Endothelial cell of umbilical vein (primary cell): ENCODE measurements around the gene PXYLP1. TPM values are rescaled to one million over a fixed set of nuclear protein-coding genes. Genes with fewer than 3 reads are reported as not detected.

Experiments
- BruUV-seq: library from RNA; stranded (reverse); fragments of 400-500 nt; replicated peaks from 2 replicates; lab custom pipeline; 2021; lab: Mats Ljungman, UMichigan
- CTCF ChIA-PET: fragments of 300-600, 350-600 bp; sonication (Branson Sonifier 250); formaldehyde crosslinking; loops from one replicate; lab custom pipeline; 2021; ENCODE audit warnings: antibody characterized with exemption, inconsistent platforms; lab: Charles Lee
- POLR2A ChIA-PET: fragments of 300-600, 350-600 bp; sonication (Branson Sonifier 250); formaldehyde crosslinking; loops from one replicate; lab custom pipeline; 2021; ENCODE audit warnings: antibody characterized with exemption, inconsistent platforms; lab: Charles Lee
- DNase-seq: peaks from one replicate; pipeline ENCODE4 v3.0.0-alpha.2; 2011; ENCODE audit warnings: low read depth, low spot score
- FAIRE-seq: peaks from 2 replicates; lab custom pipeline; 2011; peaks lifted over from hg19 to GRCh38; lab: Jason Lieb, UNC
- H2AFZ ChIP-seq: 2 replicates; pipeline ENCODE4 v1.6.0; 2012; ENCODE audit warnings: low read depth, low read length, control low read depth, inconsistent platforms
- H3K27ac ChIP-seq: 2 replicates; pipeline ENCODE4 v1.5.1; 2011; ENCODE audit warnings: low read depth, mild to moderate bottlenecking, control low read depth, low read length, moderate library complexity; ENCODE audit not compliant: insufficient read depth
- H3K27me3 ChIP-seq, 2 experiments: 2 replicates each; pipeline versions ENCODE4 v1.6.0 to v1.6.1; 2011; ENCODE audit warnings: low read length in 2 of 2, mixed read lengths in 1 of 2; ENCODE audit not compliant: control insufficient read depth in 2 of 2, insufficient read depth in 2 of 2
- H3K36me3 ChIP-seq, 2 experiments: 2 replicates in 1 of 2; 3 replicates in 1 of 2; pipeline ENCODE4 v1.5.1; 2011; ENCODE audit warnings: low read length in 2 of 2, mild to moderate bottlenecking in 1 of 2, moderate library complexity in 1 of 2; ENCODE audit not compliant: control insufficient read depth in 2 of 2, insufficient read depth in 2 of 2; ENCODE audit errors: extremely low read depth in 1 of 2
- H3K4me1 ChIP-seq: 3 replicates; pipeline ENCODE4 v1.5.1; 2011; ENCODE audit warnings: mild to moderate bottlenecking, low read length; ENCODE audit not compliant: control insufficient read depth, insufficient read depth; ENCODE audit errors: extremely low read depth
- H3K4me2 ChIP-seq: 2 replicates; pipeline ENCODE4 v1.6.1; 2011; ENCODE audit warnings: low read length, control low read depth, mixed read lengths; ENCODE audit not compliant: insufficient read depth
- H3K4me3 ChIP-seq, 3 experiments: fragments of 200-600 bp in 1 of 3; sonication (generic), shearing (Covaris generic) in 1 of 3; replicated peaks in 1 of 3; 2 replicates each; pipeline ENCODE4 v1.5.1; 2011 to 2016; ENCODE audit warnings: control low read depth in 3 of 3, low read length in 3 of 3, mild to moderate bottlenecking in 2 of 3, inconsistent platforms in 1 of 3, low read depth in 1 of 3, moderate library complexity in 1 of 3; ENCODE audit not compliant: insufficient read depth in 1 of 3
- H3K79me2 ChIP-seq: 2 replicates; pipeline ENCODE4 v1.6.0; 2012; ENCODE audit warnings: low read length, inconsistent platforms; ENCODE audit not compliant: control insufficient read depth, insufficient read depth
- H3K9ac ChIP-seq: replicated peaks from 2 replicates; pipeline ENCODE3; 2011; ENCODE audit warnings: low read length, control low read depth; ENCODE audit not compliant: insufficient read depth; ENCODE audit errors: extremely low read depth
- H3K9me1 ChIP-seq: replicated peaks from 3 replicates; pipeline ENCODE4 v1.6.0; 2011; ENCODE audit warnings: mild to moderate bottlenecking, low read length; ENCODE audit not compliant: control insufficient read depth, insufficient read depth; ENCODE audit errors: extremely low read depth
- H3K9me3 ChIP-seq: replicated peaks from 2 replicates; pipeline ENCODE4 v1.5.1; 2012; ENCODE audit warnings: low read length, inconsistent platforms; ENCODE audit not compliant: control insufficient read depth, insufficient read depth
- H4K20me1 ChIP-seq: replicated peaks from 2 replicates; pipeline ENCODE3; 2011; ENCODE audit warnings: mild to moderate bottlenecking, low read length; ENCODE audit not compliant: control insufficient read depth, insufficient read depth; ENCODE audit errors: extremely low read depth
- EZH2 ChIP-seq: IDR thresholded peaks from 2 replicates; pipeline ENCODE4 v1.6.1; 2012; ENCODE audit warnings: borderline replicate concordance, low read depth, mild to moderate bottlenecking, moderate library complexity, low read length, inconsistent platforms; ENCODE audit not compliant: severe bottlenecking
- FOS ChIP-seq: IDR thresholded peaks from 2 replicates; pipeline ENCODE4 v1.6.1; 2011; ENCODE audit warnings: mild to moderate bottlenecking, low read length, moderate library complexity, borderline replicate concordance; ENCODE audit not compliant: insufficient read depth
- GATA2 ChIP-seq: IDR thresholded peaks from 2 replicates; pipeline ENCODE4 v1.7.0; 2011; ENCODE audit warnings: low read depth, mild to moderate bottlenecking, moderate library complexity, mixed read lengths, low read length; ENCODE audit not compliant: insufficient read length, insufficient read depth
- JUN ChIP-seq: IDR thresholded peaks from 2 replicates; pipeline ENCODE4 v1.6.1; 2011; ENCODE audit warnings: borderline replicate concordance, low read depth; ENCODE audit not compliant: insufficient read length, insufficient read depth
- POLR2A ChIP-seq: IDR thresholded peaks from 2 replicates; pipeline ENCODE4 v1.6.1; 2012; ENCODE audit warnings: low read depth, mild to moderate bottlenecking, control low read depth, low read length
- dilution Hi-C: fragments of 300-500 bp; cut with MboI; formaldehyde crosslinking; loops from one replicate; pipeline ENCODE4 v1.15.0; 2019; ENCODE audit warnings: low sequenced_read_pairs; ENCODE audit not compliant: extremely low pct_ligation_motif_present
- intact Hi-C: fragments of 100-400 bp; cut with micrococcal nuclease; formaldehyde crosslinking; loops from one replicate; pipeline ENCODE4 v1.10.0; 2022
- polyA plus RNA-seq, 4 experiments: library from polyadenylated mRNA; depleted of rRNA in 3 of 4; stranded (reverse) in 3 of 4; unstranded in 1 of 4; fragments of >200 nt; gene quantifications; 2 replicates each; pipeline versions ENCODE4 v1.2.1 to v1.2.3, GENCODE V29; 2011 to 2012; ENCODE audit warnings: missing spikeins in 1 of 4
- total RNA-seq: library from RNA; stranded (reverse); gene quantifications from 2 replicates; pipeline ENCODE4 v1.2.3, GENCODE V29; 2021
- TF ChIP-seq, protein P1 (sequence below), 2 donors: IDR thresholded peaks; 1 replicate in 1 of 2; 2 replicates in 1 of 2; pipeline ENCODE4 v1.5.1; 2011; ENCODE audit warnings: low read length in 2 of 2, mild to moderate bottlenecking in 2 of 2, moderate library complexity in 2 of 2, control low read depth in 1 of 2, inconsistent platforms in 1 of 2, low read depth in 1 of 2; ENCODE audit not compliant: insufficient read depth in 1 of 2; ENCODE audit errors: extremely low read depth in 1 of 2
- TF ChIP-seq, protein P2 (sequence below): IDR thresholded peaks from 2 replicates; pipeline ENCODE4 v1.6.1; 2011; ENCODE audit not compliant: insufficient read depth, insufficient read length

PXYLP1 gene
- total and polyA plus RNA-seq, 2 donors (not counting 3 experiments of a cell fraction or from before 2014, with no cell fraction given), result 0.84 to 1.7 TPM

DNA sequence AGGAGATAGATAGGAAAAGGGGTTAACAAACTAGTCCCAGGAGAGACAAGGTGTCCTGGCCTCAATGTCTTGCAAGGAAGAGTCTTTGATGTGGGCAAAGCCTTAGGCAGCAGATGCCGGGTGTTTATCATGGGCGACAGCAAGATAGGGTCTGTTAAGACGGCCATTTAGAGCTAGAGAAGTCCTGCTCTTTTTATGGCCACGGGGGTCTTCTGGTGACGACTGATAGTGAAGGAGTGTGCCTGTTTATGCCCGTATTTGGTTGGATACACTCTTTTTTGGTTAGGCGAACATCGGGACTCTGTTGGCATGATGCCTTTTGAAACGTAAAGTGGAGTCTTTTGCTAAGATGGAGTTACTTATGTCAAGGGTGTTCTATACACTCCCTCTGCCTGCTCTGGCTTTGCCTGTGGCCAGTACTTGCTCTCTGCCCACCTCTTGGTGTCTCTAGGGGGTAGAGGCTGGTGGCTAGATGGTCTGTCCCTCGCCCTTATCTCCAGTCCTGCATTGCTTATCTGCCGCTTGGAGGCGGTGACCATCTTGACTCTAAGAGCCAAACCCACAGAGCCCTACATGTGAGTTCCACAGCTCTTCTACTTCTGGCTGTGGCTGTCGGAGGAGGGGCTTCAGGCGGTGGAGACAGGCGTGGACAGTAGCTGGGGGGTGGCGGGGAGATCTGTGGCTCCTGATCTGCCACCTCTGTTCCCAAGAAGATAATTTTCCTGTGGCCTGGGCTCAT, 80.9 kb downstream of the PXYLP1 start:
- BruUV-seq, result no TSS peak
- Histone ChIP-seq H2AFZ (peak overlapping the region; percentile 86), H3K9me1 (no peaks in the 10 kb centered on the region), H3K9ac (no peak overlapping the region), H3K4me2 (peak overlapping the region; percentile 77), H3K27me3 (no peaks in the 10 kb centered on the region), H3K4me1 (peaks cover 11% of the 10 kb centered on the region), H3K79me2 (no peaks in the 10 kb centered on the region), H3K27ac (peak overlapping the region; percentile 57), H3K9me3 (no peaks in the 10 kb centered on the region), H3K36me3 (no peaks in the 10 kb centered on the region), H4K20me1 (no peaks in the 10 kb centered on the region), H3K4me3 (peak overlapping the region in 1 of 3 experiments; percentile 49)
- intact Hi-C loops (no loop called here), dilution Hi-C loops (no loop called here)
- FAIRE-seq (peak; percentile 54), DNase-seq (no peak)
- ChIA-PET CTCF (interaction anchor here (0.9 to 5.6 kb wide), 35 partner anchors 10 to 249 kb away, joined by 3 to 165 read pairs (median 7); partner anchors contain the start of gene PXYLP1), POLR2A (interaction anchor here (0.9 to 1.3 kb wide), 2 partner anchors 81 to 140 kb away, joined by 3 to 4 read pairs; partner anchors contain the start of gene PXYLP1)
- no peak for TF ChIP-seq POLR2A
- no peak for TF ChIP-seq FOS
- TF ChIP-seq JUN, result no peak
- TF ChIP-seq EZH2, result no peak
- TF ChIP-seq GATA2, result no peak

DNA sequence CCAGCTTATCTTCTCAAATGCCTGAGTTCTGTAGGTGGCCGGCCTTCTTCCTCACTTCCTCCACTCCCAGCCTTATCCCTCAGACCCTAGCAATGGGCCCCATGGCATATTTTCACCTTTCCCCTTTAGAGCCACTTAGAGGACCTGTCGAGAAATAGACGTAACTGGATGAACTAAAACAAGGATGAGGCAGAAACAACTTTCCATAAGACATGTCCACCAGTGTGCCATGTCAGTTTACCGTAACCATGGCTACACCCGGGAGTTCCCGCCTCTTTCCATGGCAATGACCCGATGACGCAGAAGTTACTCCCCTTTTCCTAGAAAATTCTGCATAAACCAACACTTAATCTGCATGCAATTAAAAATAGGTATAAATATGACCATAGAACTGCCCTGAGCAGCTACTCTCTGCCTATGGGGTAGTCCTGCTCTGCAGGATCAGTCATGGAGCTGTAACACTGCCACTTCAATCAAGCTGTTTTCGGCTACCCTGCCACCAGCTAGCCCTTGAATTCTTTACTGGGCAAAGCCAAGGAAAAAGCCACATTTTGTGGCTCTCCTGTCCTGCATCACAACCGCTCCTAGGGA, 81.6 kb downstream of the PXYLP1 start:
- no peaks in the 10 kb centered on the region for H4K20me1 ChIP-seq
- H3K27me3 ChIP-seq, result no peaks in the 10 kb centered on the region
- CTCF ChIA-PET, result interaction anchor here (0.9 to 5.6 kb wide), 4 partner anchors 18 to 142 kb away, joined by 3 to 165 read pairs (median 32); no protein-coding TSS in a partner anchor
- dilution Hi-C loops (no loop called here), intact Hi-C loops (no loop called here)
- H3K36me3 ChIP-seq, result no peaks in the 10 kb centered on the region
- POLR2A ChIA-PET, result no interaction called here
- H3K4me3 ChIP-seq, result no peak overlapping the region
- no peak overlapping the region for H3K9ac ChIP-seq
- H3K79me2 ChIP-seq, result no peaks in the 10 kb centered on the region
- no peak overlapping the region for H2AFZ ChIP-seq
- no peaks in the 10 kb centered on the region for H3K9me3 ChIP-seq
- peaks cover 11% of the 10 kb centered on the region for H3K4me1 ChIP-seq
- DNase-seq (no peak), FAIRE-seq (no peak)
- TF ChIP-seq, protein P1, sequence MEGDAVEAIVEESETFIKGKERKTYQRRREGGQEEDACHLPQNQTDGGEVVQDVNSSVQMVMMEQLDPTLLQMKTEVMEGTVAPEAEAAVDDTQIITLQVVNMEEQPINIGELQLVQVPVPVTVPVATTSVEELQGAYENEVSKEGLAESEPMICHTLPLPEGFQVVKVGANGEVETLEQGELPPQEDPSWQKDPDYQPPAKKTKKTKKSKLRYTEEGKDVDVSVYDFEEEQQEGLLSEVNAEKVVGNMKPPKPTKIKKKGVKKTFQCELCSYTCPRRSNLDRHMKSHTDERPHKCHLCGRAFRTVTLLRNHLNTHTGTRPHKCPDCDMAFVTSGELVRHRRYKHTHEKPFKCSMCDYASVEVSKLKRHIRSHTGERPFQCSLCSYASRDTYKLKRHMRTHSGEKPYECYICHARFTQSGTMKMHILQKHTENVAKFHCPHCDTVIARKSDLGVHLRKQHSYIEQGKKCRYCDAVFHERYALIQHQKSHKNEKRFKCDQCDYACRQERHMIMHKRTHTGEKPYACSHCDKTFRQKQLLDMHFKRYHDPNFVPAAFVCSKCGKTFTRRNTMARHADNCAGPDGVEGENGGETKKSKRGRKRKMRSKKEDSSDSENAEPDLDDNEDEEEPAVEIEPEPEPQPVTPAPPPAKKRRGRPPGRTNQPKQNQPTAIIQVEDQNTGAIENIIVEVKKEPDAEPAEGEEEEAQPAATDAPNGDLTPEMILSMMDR (IDR thresholded peaks at IDR 0.05; ENCODE audit: extremely low read depth in 1 of 2, insufficient read depth in 1 of 2, low read depth in 1 of 2, low read length in 2 of 2), result no peak
- TF ChIP-seq FOS, result no peak
- TF ChIP-seq, protein P2, sequence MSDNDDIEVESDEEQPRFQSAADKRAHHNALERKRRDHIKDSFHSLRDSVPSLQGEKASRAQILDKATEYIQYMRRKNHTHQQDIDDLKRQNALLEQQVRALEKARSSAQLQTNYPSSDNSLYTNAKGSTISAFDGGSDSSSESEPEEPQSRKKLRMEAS, result no peak
- H3K4me2 ChIP-seq, result no peak overlapping the region
- no TSS peak for BruUV-seq
- no peak overlapping the region for H3K27ac ChIP-seq
- no peaks in the 10 kb centered on the region for H3K9me1 ChIP-seq
